HG03558 (cell line): Measurements from ENCODE around the gene UTF1.
"Not testable (repeated sequence)": the region's sequence is repeated elsewhere in the genome, so short reads cannot be mapped to it uniquely, and the experiment has no call there.

Experiments
- ATAC-seq: cut with Tn5 transposase; IDR thresholded peaks from one replicate; pipeline ENCODE4 v1.9.1; 2021; ENCODE audit warnings: moderate number of reproducible peaks; ENCODE audit not compliant: unreplicated experiment; ENCODE audit errors: extremely low read depth

Gene UTF1

GRCh38 chr10:133224756-133225372 lies 5.2 kb upstream of the UTF1 start:
- no peak for ATAC-seq

GRCh38 chr10:133225707-133226191 lies 4.3 kb upstream of the UTF1 start:
- no peak for ATAC-seq

- no peak for ATAC-seq
These were observed 3.7 kb upstream of the UTF1 start for GRCh38 chr10:133226251-133226808.

- ATAC-seq = no peak
These were observed 2.8 kb upstream of the UTF1 start for GRCh38 chr10:133227256-133227655.

- no peak for ATAC-seq
These were observed 563 bp upstream of the UTF1 start for GRCh38 chr10:133229265-133230043.

GRCh38 chr10:133230387-133231195 lies 574 bp downstream of the UTF1 start:
- no peak for ATAC-seq

GRCh38 chr10:133231244-133231945 lies 1.4 kb downstream of the UTF1 start:
- no peak for ATAC-seq

- ATAC-seq = no peak
These were observed 2.0 kb downstream of the UTF1 start for GRCh38 chr10:133231946-133232574.

- not testable (repeated sequence) for ATAC-seq
These were observed 4.8 kb downstream of the UTF1 start for GRCh38 chr10:133234796-133235195.

- no peak for ATAC-seq
These were observed 5.3 kb downstream of the UTF1 start for GRCh38 chr10:133235265-133235855.

- ATAC-seq = no peak
These were observed 5.9 kb downstream of the UTF1 start for GRCh38 chr10:133235932-133236331.

GRCh38 chr10:133236401-133237240 lies 6.6 kb downstream of the UTF1 start:
- no peak for ATAC-seq

GRCh38 chr10:133237241-133237587 lies 7.2 kb downstream of the UTF1 start:
- ATAC-seq = no peak

- no peak for ATAC-seq
These were observed 7.8 kb downstream of the UTF1 start, which contains the start of gene VENTX for GRCh38 chr10:133237588-133238465. VENTX (plus strand) TSS chr10:133237855; CDS start chr10:133237915, 60 bp downstream.

- no peak for ATAC-seq
These were observed 8.4 kb downstream of the UTF1 start for GRCh38 chr10:133238466-133238804.

GRCh38 chr10:133239990-133240389 lies 10.0 kb downstream of the UTF1 start:
- no peak for ATAC-seq

GRCh38 chr10:133241501-133242205 lies 11.6 kb downstream of the UTF1 start:
- ATAC-seq = no peak
